Smooth muscle cell (in vitro differentiated cells): ENCODE measurements around the gene POU3F1. TPM values are rescaled to one million over a fixed set of nuclear protein-coding genes. Genes with fewer than 3 reads are reported as not detected.

Experiments
- DNase-seq: peaks from one replicate; lab custom pipeline; 2025; ENCODE audit not compliant: unreplicated experiment; lab: John Stamatoyannopoulos, UW
- H2AFZ ChIP-seq: fragments of 200-600 bp; sonication (generic); 2 replicates; pipeline ENCODE4 v1.6.0; 2016; ENCODE audit warnings: antibody characterized with exemption, low read depth, mild to moderate bottlenecking
- H3F3A ChIP-seq: fragments of 200-600 bp; sonication (generic); 2 replicates; pipeline ENCODE4 v1.6.0; 2017; ENCODE audit warnings: antibody characterized with exemption, low read depth
- H3K27ac ChIP-seq: fragments of 200-600 bp; sonication (generic); 2 replicates; pipeline ENCODE4 v1.5.1; 2016; ENCODE audit warnings: low read depth, mild to moderate bottlenecking
- H3K27me3 ChIP-seq: fragments of 200-600 bp; sonication (generic); 2 replicates; pipeline ENCODE4 v1.6.1; 2016; ENCODE audit warnings: low read depth, mild to moderate bottlenecking
- H3K36me3 ChIP-seq: fragments of 200-600 bp; sonication (generic); 2 replicates; pipeline ENCODE4 v1.5.1; 2016; ENCODE audit warnings: low read depth
- H3K4me1 ChIP-seq: fragments of 200-600 bp; sonication (generic); 2 replicates; pipeline ENCODE4 v1.5.1; 2016; ENCODE audit warnings: low read depth
- H3K4me2 ChIP-seq: fragments of 200-600 bp; sonication (generic); 2 replicates; pipeline ENCODE4 v1.6.0; 2016; ENCODE audit warnings: mild to moderate bottlenecking
- H3K4me3 ChIP-seq: fragments of 200-600 bp; sonication (generic); 2 replicates; pipeline ENCODE4 v1.5.1; 2016; ENCODE audit warnings: mild to moderate bottlenecking
- H3K79me2 ChIP-seq: fragments of 200-600 bp; sonication (generic); 2 replicates; pipeline ENCODE4 v1.6.0; 2016; ENCODE audit warnings: low read depth, mild to moderate bottlenecking
- H3K9ac ChIP-seq: fragments of 200-600 bp; sonication (generic); 2 replicates; pipeline ENCODE4 v1.6.0; 2016; ENCODE audit warnings: low read depth
- H3K9me3 ChIP-seq: fragments of 200-600 bp; sonication (generic); replicated peaks from 2 replicates; pipeline ENCODE4 v1.5.1; 2016; ENCODE audit warnings: low read depth
- H4K20me1 ChIP-seq: fragments of 200-600 bp; sonication (generic); 2 replicates; pipeline ENCODE4 v1.6.0; 2016; ENCODE audit warnings: low read depth
- WGBS: methylation state at CpG from one replicate; pipeline ENCODE4 v1.1.7; 2016; ENCODE audit warnings: low lambda C conversion rate; 5-methylcytosine and 5-hydroxymethylcytosine counted together
- polyA plus RNA-seq: library from polyadenylated mRNA; unstranded; fragments of >200 nt; fragmentation: Nextera tagmentation; extraction: Ambion mirVana; gene quantifications from 2 replicates; pipeline ENCODE4 v1.2.1, GENCODE V29; 2016
- total RNA-seq: library from RNA; depleted of rRNA; stranded (reverse); fragments of >200 nt; gene quantifications from 2 replicates; pipeline ENCODE4 v1.2.3, GENCODE V29; 2014
- TF ChIP-seq, protein P1 (sequence below): fragments of 200-600 bp; sonication (generic); IDR thresholded peaks from 2 replicates; pipeline ENCODE4 v1.5.1; 2017; ENCODE audit warnings: borderline replicate concordance, mild to moderate bottlenecking, antibody characterized with exemption; ENCODE audit not compliant: insufficient read depth, poor library complexity, severe bottlenecking

Gene POU3F1
- total and polyA plus RNA-seq, 2 experiments from 2014 or later, result 0.55 TPM; not detected in 1

DNA sequence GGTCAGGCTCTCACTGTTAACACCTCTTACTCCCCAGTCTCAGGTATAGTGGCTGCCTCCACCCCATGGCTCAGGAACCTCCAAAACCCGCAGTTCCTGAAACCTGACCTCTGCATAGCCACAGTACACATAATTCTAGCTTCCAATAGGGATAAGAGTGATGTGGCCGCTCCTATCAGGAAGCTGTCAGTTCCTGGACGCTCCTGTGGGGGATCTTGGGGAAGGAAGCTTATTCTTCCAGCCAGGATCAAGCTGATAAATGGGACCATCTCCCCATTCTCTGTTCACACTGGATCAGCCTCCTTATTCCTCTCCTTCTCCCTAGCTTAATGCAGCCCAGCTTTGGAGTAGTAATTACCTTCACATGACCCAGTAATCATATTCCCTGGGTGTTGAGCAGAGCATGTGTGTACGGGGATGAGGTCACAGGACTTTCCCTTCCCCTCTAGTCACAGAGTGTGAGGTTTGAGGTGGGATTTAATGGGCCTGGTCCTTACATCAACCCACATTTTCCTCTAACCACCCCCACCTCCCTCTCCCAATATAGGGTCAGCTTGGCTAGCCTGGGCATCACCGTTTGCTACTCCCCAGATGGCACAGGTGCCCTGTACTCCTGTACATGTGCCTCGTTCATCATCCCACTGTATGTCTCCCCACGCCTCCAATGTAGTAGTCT, 7.0 kb upstream of the POU3F1 start:
- Histone ChIP-seq H3K9me3 (no peaks in the 10 kb centered on the region), H3K4me3 (no peak overlapping the region), H3K79me2 (no peaks in the 10 kb centered on the region), H3K27ac (no peak overlapping the region), H3K27me3 (peaks cover 27% of the 10 kb centered on the region), H3K4me2 (no peak overlapping the region), H4K20me1 (no peaks in the 10 kb centered on the region), H3F3A (no peaks in the 10 kb centered on the region), H3K4me1 (peaks cover 20% of the 10 kb centered on the region), H2AFZ (no peak overlapping the region), H3K9ac (no peak overlapping the region), H3K36me3 (no peaks in the 10 kb centered on the region)
- WGBS, result 67% methylated on average over 7 of the region's 7 CpGs
- no peak for DNase-seq
- TF ChIP-seq, protein P1, sequence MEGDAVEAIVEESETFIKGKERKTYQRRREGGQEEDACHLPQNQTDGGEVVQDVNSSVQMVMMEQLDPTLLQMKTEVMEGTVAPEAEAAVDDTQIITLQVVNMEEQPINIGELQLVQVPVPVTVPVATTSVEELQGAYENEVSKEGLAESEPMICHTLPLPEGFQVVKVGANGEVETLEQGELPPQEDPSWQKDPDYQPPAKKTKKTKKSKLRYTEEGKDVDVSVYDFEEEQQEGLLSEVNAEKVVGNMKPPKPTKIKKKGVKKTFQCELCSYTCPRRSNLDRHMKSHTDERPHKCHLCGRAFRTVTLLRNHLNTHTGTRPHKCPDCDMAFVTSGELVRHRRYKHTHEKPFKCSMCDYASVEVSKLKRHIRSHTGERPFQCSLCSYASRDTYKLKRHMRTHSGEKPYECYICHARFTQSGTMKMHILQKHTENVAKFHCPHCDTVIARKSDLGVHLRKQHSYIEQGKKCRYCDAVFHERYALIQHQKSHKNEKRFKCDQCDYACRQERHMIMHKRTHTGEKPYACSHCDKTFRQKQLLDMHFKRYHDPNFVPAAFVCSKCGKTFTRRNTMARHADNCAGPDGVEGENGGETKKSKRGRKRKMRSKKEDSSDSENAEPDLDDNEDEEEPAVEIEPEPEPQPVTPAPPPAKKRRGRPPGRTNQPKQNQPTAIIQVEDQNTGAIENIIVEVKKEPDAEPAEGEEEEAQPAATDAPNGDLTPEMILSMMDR, result no peak

- no peak overlapping the region for H3K4me3 ChIP-seq
- no peaks in the 10 kb centered on the region for H3K79me2 ChIP-seq
- peaks cover 22% of the 10 kb centered on the region for H3K4me1 ChIP-seq
- 72% methylated on average over 3 of the region's 3 CpGs for WGBS
- DNase-seq, result no peak
- H3K27ac ChIP-seq, result no peak overlapping the region
- H3K27me3 ChIP-seq, result peaks cover 33% of the 10 kb centered on the region
- no peaks in the 10 kb centered on the region for H3F3A ChIP-seq
- TF ChIP-seq, protein P1, result no peak
- H3K4me2 ChIP-seq, result no peak overlapping the region
- H3K9me3 ChIP-seq, result no peaks in the 10 kb centered on the region
- no peak overlapping the region for H2AFZ ChIP-seq
- no peaks in the 10 kb centered on the region for H3K36me3 ChIP-seq
- no peaks in the 10 kb centered on the region for H4K20me1 ChIP-seq
- H3K9ac ChIP-seq, result no peak overlapping the region
Measured at GRCh38 chr1:38052750-38053415, 6.3 kb upstream of the POU3F1 start.

DNA sequence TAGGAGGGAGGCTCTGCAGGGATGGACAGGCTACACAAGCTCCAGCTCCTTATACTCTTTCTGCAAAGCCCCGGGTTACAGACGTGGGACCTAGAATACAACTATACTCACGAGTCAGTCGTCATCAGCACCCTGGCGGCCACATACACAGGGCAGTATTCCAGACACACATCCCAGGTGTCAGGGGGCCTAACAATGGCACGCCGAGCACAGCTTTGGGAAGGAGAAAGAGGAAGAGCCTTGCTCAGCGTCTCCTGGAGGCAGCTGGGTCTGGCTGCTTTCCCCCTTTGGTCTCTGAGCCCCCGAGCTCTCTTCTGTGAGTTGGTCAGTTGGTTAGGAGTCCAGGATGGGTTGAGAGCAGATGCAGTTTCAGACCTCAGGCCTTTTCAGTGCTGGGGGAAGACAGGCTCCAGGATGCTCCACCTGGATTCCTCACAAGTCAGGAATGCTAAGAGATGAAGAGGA, 4.5 kb upstream of the POU3F1 start:
- Histone ChIP-seq H3K4me3 (no peak overlapping the region), H3K36me3 (no peaks in the 10 kb centered on the region), H2AFZ (no peak overlapping the region), H3K27ac (no peak overlapping the region), H4K20me1 (no peaks in the 10 kb centered on the region), H3F3A (no peaks in the 10 kb centered on the region), H3K79me2 (no peaks in the 10 kb centered on the region), H3K4me2 (no peak overlapping the region), H3K27me3 (peaks cover 33% of the 10 kb centered on the region), H3K9me3 (no peaks in the 10 kb centered on the region), H3K4me1 (peaks cover 22% of the 10 kb centered on the region), H3K9ac (no peak overlapping the region)
- TF ChIP-seq, protein P1, result no peak
- DNase-seq, result no peak
- 82% methylated on average over 9 of the region's 9 CpGs for WGBS
